Thyroid gland (tissue), 4 donors: ENCODE measurements around the gene EWSR1.

ENCODE experiments used
- CTCF ChIP-seq, 6 experiments: fragments of 200-600 bp in 3 of 6; fragments of 450-650 bp in 3 of 6; sonication (generic) in 3 of 6; IDR thresholded peaks; one replicate each; pipeline ENCODE4 v1.5.1; 2016 to 2019; ENCODE audit warnings: antibody characterized with exemption in 6 of 6, mild to moderate bottlenecking in 2 of 6, inconsistent platforms in 1 of 6, moderate library complexity in 1 of 6
- POLR2A ChIP-seq, 2 donors: fragments of 450-650 bp; IDR thresholded peaks; one replicate each; pipeline ENCODE4 v1.6.1; 2017; ENCODE audit warnings: antibody characterized with exemption in 2 of 2, mild to moderate bottlenecking in 2 of 2, moderate library complexity in 1 of 2

GRCh38 chr22:29284196-29284595 lies 16.1 kb downstream of the EWSR1 start:
- TF ChIP-seq CTCF (IDR thresholded peaks at IDR 0.05) (no peak), POLR2A (IDR thresholded peaks at IDR 0.05) (no peak)
